NCI-H146 treated with DMSO at 0.1 percent for 48 hours (cell line): Measurements from ENCODE around the gene ZNF600.
"Not testable (repeated sequence)": the region's sequence is repeated elsewhere in the genome, so short reads cannot be mapped to it uniquely, and the experiment has no call there.

Experiments used
- DNase-seq: peaks from one replicate; lab custom pipeline; 2025; ENCODE audit not compliant: unreplicated experiment; lab: John Stamatoyannopoulos, UW

ZNF600 gene

DNA sequence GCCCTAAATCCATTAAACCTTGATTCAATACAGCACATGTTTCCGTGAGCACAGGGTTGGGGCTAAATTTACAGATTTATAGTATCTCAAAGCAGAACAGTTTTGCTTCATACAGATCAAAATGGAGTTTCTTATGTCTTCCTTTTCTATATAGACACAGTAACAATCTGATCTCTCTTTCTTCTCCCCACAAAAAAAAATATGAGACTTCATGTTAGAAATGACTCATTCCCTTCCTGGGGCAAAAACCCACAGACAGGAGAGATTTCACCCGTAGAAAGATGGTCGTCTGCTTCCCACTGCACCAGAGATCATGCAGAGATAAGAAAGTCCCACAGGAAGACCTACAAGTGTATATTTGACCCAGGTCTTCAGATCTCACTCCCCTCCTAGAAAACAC is 44.1 kb downstream of the ZNF600 start:
- DNase-seq, result no peak

DNA sequence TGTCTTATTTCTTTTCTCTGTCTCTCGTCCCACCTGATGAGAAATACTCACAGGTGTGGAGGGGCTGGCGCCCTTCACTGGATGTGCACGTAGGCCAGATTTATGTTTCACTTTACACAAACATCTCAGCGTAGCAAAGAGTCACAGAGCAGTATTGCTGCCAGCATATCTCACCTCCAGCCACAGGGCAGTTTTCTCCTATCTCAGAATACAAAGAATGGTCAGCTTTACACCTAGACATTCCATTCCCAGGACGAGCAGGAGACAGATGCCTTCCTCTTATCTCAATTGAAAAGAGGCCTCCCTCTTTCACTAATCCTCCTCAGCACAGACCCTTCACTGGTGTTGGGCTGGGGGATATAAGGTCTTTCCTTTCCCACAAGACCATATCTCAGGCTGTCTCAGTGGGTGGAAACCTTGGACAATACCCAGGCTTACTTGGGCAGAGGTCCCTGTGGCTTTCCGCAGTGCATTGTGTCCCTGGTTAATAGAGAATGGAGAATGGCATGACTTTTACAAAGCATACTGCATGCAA is 44.6 kb downstream of the ZNF600 start:
- DNase-seq, result no peak

DNA sequence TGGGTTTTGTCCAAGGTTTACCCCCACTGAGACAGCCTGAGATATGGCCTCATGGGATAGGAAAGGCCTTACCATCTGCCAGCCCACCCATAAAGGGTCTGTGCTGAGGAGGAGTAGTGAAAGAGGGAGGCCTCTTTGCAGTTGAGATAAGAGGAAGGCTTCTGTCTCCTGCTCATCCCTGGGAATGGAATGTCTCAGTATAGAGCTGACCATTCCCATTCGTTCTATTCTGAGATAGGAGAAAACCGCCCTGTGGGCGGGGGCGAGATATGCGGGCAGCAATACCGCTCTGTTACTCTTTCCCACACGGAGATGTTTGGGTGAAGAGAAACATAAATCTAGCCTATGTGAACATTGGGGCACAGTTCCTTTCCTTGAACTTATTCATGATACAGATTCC is 45.2 kb downstream of the ZNF600 start:
- DNase-seq, result not testable (repeated sequence)

DNA sequence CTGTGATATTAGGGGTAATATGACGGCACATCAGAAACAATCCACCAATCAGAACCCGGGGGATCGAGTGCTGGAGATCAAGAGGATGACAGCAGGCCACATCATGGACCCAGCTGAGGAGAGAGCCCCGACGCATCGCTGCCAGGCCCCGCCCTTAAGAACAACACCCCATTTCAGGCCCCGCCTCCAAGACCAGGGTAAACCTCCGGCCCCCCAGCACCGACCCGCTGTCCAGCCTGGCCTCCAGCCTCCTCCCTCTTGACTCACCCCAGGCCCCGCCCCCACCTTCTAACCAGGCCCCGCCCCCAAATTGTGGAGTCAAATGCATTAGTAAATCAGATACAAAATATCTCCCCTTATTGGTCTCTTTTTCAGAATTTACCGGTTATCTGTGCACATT is 47.0 kb downstream of the ZNF600 start:
- DNase-seq, result no peak

DNA sequence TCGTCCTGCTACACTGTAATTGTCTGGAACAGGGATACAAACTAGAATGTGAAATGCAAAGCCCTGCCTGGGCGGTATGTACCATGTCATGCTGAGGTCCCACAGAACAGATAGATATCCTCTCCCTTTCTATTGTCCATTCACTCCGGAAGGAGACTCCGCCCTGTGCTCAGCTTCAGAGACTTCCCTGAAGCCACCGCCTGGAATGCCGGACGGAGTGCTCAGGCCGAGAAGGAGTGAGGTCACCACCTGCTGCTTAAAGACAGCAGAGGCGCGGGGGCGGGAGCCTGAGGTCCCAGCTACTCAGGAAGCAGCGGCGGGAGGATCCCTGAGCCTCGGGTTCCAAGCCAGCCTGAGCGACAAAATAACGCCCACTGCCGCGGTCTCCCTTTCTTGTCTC is 50.9 kb downstream of the ZNF600 start:
- peak; percentile 80 for DNase-seq

DNA sequence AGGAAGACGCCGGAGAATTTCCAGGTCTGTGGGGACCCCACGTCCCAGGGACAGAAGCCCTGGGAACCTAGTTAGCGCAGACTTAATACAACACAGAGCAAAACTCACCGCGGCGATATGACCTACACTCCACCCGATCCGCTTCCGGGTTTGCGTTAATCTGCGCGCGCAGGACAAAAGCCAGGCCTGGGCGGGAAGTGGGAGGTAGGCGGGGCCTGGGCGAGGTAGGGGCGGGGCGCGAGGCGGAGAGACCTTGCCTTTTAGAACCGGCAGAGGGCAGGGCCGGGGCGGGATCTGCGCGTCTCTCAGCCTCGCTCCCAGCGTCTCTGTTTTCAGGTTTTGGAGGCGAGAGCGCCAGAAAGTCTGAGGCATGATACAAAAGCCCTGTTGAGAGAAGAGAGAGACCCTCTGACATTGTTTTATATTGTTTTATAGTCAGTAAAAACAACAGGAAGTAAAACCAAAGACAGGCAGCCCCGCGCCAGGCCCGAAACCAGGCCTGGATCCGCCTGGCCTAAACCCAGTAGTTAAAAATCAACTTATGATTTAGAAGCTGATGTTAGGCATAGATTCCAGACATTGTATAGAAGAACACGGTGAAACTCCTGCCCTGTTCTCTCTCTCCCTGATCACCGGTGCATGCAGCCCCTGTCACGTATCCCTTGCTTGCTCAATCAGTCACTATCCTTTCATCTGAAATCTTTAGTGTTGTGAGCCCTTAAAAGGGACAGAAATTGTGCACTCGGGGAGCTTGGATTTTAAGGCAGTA is 51.5 kb downstream of the ZNF600 start, which contains the start of gene ZNF611:
Gene ZNF611, minus strand, starts transcription at position 152 of the 769 bp plus-strand sequence. CDS start 19,150 bp downstream, outside the sequence.
- DNase-seq, result peak; percentile 89

DNA sequence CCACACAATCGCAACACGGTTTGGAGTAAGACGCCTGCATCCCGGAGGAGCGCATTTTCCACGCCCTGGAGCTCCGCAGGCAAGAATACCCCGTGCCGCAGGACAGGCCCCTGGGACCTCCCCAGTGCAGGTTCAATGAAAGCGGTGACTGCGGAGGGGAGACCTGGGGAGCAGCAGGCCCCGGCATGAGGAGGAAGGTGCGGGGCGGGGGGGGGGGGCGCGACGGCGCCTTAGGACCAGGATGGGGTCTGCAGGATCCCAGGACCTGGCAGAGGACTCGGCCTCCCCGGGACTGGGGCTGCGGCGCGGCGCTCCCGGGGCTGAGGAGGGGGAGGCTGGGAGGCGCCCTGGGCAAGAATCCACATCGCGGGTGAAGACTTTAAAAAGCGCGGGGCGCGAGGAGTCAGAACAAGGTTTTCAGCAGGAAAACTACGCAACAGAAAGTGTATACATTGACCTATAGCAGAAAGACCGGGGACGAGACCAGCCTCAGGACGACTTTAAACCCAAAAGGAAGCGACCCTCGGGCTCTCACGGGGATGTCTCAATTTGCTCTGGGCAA is 52.2 kb downstream of the ZNF600 start:
- peak; percentile 27 for DNase-seq

DNA sequence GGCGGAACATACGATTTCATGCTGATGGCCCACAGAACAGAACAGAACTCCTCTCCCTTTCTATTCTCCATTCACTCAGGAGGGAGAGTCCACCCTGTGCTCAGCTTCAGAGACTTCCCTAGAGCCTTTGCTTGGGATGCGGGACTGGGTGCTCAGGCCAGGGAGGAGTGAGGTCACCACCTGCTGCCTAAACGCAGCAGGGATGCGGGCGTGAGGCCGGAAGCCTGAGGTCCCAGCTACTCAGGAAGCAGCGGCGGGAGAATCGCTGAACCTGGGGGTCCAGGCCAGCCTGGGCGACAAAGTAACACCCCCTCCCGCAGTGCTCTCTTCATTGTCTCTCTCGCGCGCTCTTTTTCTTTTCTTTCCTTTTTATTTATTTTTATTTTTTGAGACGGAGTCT is 60.5 kb downstream of the ZNF600 start:
- DNase-seq, result not testable (repeated sequence)

DNA sequence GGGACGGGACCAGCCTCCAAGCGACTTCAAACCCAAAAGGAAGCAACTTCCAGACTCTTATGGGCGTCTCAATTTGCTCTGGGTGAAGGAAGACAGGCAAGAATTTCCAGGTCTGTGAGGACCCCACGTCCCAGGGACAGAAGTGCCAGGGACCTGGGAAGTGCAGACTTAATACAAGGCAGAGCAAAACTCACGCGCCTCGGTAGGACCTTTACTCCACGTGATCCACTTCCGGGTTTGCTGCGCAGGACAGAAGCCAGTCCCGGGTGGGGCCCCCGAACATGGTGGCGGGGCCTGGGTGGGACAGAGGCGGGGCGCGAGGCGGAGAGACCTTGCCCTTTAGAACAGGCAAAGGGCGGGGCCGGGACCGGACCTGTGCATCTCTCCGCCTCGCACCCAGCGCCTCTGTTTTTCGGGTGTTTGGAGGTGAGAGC is 61.0 kb downstream of the ZNF600 start:
- no peak for DNase-seq

DNA sequence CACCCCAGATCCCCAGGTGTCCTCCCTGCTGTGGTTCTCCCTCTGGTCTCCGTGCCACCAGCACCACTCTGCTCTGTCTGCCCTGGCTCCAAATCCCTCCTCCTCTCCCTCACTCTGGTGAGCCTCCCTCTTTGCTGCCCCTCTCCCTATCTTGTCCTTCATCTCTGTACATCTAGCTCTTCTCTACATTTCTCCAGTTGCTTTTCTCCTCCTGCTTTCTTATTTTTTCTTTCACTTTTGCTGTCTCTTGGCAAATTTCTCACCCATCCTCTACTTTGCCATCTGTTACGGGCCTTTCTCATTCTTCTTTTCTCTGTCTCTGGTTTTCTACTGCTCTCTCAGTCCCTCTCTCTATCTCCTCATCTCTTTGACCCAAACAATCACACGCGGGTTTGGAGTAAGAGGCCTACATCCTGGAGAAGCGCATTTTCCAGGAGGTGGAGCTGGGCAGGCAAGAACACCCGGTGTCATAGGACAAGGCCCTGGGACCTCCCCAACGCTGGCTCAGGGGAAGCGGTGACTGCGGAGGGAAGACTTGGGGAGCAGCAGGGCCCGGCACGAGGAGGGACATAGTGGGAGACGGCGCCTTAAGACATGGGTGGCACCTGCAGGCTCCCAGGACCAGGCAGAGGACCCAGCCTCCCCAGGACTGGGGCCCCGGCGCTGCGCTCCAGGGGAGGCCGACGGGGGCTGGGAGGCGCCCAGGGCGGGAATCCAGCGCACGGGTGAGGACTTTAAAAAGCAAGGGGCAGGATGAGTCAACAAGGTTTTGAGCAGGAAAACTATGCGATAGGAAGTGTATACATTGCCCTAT is 61.7 kb downstream of the ZNF600 start:
- no peak for DNase-seq

DNA sequence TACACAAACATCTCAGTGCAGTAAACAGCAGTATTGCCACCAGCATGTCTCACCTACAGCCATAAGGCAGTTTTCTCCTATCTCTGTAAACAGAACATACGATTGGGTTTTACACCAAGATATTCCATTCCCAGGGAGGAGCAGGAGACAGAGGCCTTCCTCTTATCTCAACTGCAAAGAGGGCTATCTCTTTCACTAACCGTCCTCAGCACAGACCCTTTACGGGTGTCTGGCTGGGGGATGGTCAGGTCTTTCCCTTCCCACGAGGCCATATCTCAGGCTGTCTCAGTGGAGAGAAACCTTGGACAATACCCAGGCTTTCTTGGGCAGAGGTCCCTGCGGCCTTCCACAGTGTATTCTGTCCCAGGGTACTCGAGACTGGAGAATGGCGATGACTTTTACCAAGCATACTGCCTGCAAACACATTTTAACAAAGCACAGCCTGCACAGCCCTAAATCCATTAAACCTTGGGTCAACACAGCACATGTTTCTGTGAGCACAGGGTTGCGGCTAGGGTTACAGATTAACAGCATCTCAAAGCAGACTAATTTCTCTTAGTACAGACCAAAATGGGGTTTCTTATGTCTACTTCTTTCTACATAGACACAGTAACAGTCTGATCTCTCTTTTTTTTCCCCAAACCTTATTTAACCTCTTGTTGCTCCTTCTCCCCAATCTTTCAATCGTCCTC is 62.5 kb downstream of the ZNF600 start:
- not testable (repeated sequence) for DNase-seq

DNA sequence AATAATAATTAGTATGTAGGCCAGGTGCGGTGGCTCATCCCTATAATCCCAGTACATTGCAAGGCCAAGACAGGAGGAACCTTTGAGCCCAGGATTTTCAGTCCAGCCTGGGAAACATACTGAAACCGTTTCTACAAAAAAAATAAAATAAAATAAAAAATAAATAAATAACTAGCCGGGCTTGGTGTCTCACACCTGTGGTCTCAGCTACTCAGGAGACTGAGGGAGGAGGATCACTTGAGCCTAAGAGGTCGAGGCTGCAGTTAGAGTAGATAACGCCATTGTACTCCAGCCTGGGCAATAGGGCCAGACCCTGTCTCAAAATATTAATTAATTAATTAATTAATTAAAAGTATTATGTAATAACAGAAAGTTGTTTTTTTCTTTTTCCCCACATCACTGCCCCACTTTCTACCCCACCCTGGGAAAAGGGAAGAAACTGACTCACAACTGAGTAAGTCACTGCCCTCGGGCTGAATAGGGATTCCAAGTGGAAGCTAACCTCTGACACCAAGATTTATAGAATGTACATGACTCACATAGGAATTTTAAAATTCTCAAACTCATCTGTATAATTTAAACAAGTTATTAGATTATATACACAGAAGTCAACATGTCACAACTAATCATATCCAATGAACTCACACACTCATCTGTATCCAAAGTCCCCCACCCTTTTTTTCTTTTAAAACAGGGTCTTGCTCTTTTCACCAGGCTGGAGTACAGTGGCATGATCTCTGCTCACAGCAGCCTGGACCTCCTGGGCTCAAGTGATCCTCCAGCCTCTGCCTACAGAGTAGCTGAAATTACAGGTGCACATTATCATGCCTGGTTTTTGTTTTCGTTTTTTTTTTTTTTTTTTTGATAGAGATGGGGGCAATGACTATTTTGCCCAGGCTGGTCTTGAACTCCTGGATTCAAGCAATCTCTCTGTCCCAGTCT is 64.3 kb downstream of the ZNF600 start:
- no peak for DNase-seq

DNA sequence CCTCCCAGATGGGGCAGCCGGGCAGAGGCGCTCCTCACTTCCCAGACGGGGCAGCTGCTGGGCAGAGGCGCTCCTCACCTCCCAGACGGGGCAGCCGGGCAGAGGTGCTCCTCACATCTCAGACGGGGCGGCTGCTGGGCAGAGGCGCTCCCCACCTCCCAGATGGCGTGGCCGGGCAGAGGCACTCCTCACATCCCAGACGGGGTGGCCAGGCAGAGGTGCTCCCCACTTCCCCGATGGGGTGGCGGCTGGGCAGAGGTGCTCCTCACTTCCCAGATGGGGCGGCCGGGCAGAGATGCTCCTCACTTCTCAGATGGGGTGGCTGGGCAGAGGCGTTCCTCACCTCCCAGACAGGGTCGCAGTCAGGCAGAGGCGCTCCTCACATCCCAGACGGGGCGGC is 66.0 kb downstream of the ZNF600 start:
- not testable (repeated sequence) for DNase-seq

DNA sequence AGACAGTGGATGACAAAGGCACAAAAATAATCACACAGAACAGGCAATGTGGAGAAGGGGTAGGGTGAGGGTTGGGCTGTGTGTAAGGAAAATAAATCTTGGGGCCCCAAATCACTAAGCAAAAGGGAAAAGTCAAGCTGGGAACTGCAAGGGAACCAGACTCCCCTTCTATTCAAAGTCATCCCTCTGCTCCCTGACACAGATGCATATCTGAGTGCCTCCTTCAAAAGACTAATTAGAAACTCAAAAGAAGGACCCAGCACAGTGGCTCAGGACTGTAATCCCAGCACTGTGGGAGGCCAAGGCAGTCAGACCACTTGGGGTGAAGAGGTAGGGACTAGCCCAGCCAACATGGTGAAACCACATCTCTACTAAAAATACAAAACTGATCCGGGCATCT is 70.1 kb downstream of the ZNF600 start:
- no peak for DNase-seq

DNA sequence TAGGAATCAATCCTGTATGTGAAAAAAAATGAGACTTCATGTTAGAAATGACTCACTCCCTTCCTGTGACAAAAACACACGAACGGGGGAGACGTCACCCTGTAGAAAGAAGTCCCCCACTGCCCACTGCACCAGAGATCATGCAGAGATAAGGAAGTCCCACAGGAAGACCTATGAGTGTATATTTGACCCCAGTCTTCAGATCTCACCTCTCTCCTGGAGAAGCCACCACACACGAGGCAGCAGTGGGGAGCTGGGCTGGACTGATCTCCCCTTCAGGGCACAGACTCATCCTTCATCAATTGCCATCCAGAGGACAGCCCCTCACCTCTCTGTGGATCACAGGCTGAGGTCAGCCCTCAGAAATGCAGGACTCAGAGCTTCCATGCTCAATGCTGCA is 70.7 kb downstream of the ZNF600 start:
- DNase-seq, result not testable (repeated sequence)

DNA sequence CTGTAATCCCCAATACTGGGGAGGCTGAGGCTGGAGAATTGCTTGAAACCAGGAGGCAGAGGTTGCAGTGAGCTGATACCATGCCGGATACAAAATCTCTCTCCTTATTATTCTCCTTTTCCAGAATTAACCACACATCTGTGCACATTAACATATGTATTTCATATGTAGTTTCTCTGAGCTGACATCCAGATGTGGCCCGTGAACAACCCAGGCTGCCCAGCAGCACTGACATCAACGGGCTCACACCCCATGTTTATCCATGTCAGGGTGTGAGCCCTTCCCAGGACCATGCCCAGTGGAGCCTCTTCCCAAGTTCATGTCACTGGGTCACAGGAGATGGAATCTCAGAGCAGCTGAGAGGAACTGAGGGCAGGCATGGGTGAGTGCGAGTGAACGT is 71.3 kb downstream of the ZNF600 start:
- DNase-seq, result not testable (repeated sequence)
